Naive thymus-derived CD4-positive, alpha-beta T cell (primary cell): ENCODE measurements around the gene CDK5R2. TPM values are rescaled to one million over a fixed set of nuclear protein-coding genes. Genes with fewer than 3 reads are reported as not detected.

Experiments
- ATAC-seq: fragments of 150-1000 bp; cut with Tn5 transposase; 2 replicates; pipeline ENCODE4 v1.10.0; 2021; ENCODE audit warnings: mild to moderate bottlenecking, moderate library complexity
- CTCF ChIA-PET: fragments of 350-600 bp; sonication (Branson Sonifier 250); formaldehyde crosslinking; loops from one replicate; lab custom pipeline; 2021; ENCODE audit warnings: antibody characterized with exemption; lab: Charles Lee
- POLR2A ChIA-PET: fragments of 350-600 bp; sonication (Branson Sonifier 250); formaldehyde crosslinking; loops from one replicate; lab custom pipeline; 2021; ENCODE audit warnings: antibody characterized with exemption, inconsistent platforms; lab: Charles Lee
- DNase-seq, 9 donors: peaks; one replicate each; pipeline versions ENCODE4 v3.0.0 to v3.0.0-alpha.2; 2020 to 2022; ENCODE audit warnings: mixed read lengths in 1 of 9
- H3K27ac ChIP-seq: one replicate; pipeline ENCODE4 v1.7.0; 2013; ENCODE audit warnings: mild to moderate bottlenecking, low read depth, low read length, moderate library complexity
- H3K27me3 ChIP-seq, 2 donors: one replicate each; pipeline ENCODE4 v1.7.0; 2013; ENCODE audit warnings: low read length in 2 of 2, mild to moderate bottlenecking in 2 of 2, moderate library complexity in 2 of 2; ENCODE audit not compliant: control insufficient read depth in 2 of 2, insufficient read depth in 2 of 2
- H3K36me3 ChIP-seq, 3 experiments: 1 replicate in 2 of 3; 2 replicates in 1 of 3; pipeline ENCODE4 v1.7.0; 2013; ENCODE audit warnings: low read length in 3 of 3, mild to moderate bottlenecking in 3 of 3, moderate library complexity in 1 of 3; ENCODE audit not compliant: insufficient read depth in 3 of 3, control insufficient read depth in 2 of 3
- H3K4me1 ChIP-seq, 2 donors: one replicate each; pipeline ENCODE4 v1.7.0; 2013; ENCODE audit warnings: low read length in 2 of 2, mild to moderate bottlenecking in 2 of 2, moderate library complexity in 1 of 2; ENCODE audit not compliant: control insufficient read depth in 2 of 2, insufficient read depth in 2 of 2
- H3K4me3 ChIP-seq: 2 replicates; pipeline ENCODE4 v1.7.0; 2013; ENCODE audit warnings: mild to moderate bottlenecking, low read length
- H3K9me3 ChIP-seq, 3 experiments: 1 replicate in 2 of 3; 2 replicates in 1 of 3; pipeline ENCODE4 v1.7.0; 2013; ENCODE audit warnings: low read length in 3 of 3; ENCODE audit not compliant: control insufficient read depth in 2 of 3
- H3K27ac Mint-ChIP-seq, 9 donors: one replicate each; pipeline ENCODE4 v1.8.0; 2020 to 2022; ENCODE audit warnings: mixed read lengths in 9 of 9, mild to moderate bottlenecking in 8 of 9, moderate library complexity in 5 of 9, inconsistent platforms in 2 of 9
- H3K27me3 Mint-ChIP-seq, 5 donors: one replicate each; pipeline ENCODE4 v1.8.0; 2021 to 2022; ENCODE audit warnings: mixed read lengths in 5 of 5, mild to moderate bottlenecking in 1 of 5
- H3K36me3 Mint-ChIP-seq, 5 donors: one replicate each; pipeline ENCODE4 v1.8.0; 2020 to 2022; ENCODE audit warnings: mixed read lengths in 5 of 5, mild to moderate bottlenecking in 3 of 5, inconsistent platforms in 1 of 5
- H3K4me1 Mint-ChIP-seq, 7 donors: one replicate each; pipeline ENCODE4 v1.8.0; 2020 to 2022; ENCODE audit warnings: mixed read lengths in 7 of 7, mild to moderate bottlenecking in 3 of 7, inconsistent platforms in 1 of 7
- H3K4me3 Mint-ChIP-seq, 10 donors: one replicate each; pipeline ENCODE4 v1.8.0; 2020 to 2022; ENCODE audit warnings: mild to moderate bottlenecking in 10 of 10, mixed read lengths in 10 of 10, moderate library complexity in 6 of 10, inconsistent platforms in 2 of 10
- H3K9me3 Mint-ChIP-seq, 11 donors: one replicate each; pipeline ENCODE4 v1.8.0; 2020 to 2022; ENCODE audit warnings: mixed read lengths in 11 of 11, mild to moderate bottlenecking in 4 of 11, inconsistent platforms in 1 of 11, moderate library complexity in 1 of 11
- intact Hi-C, 2 donors: fragments of 100-400 bp; cut with micrococcal nuclease; formaldehyde crosslinking; loops; one replicate each; pipeline ENCODE4 v1.15.1; 2023
- polyA plus RNA-seq, 2 donors: library from polyadenylated mRNA; unstranded; fragments of 300-500 nt; fragmentation: Illumina TruSeq; gene quantifications; one replicate each; pipeline ENCODE4 v1.2.3, GENCODE V29; 2021
- total RNA-seq, 6 experiments: library from RNA in 5 of 6; stranded (reverse) in 5 of 6; gene quantifications; 1 replicate in 5 of 6; 2 replicates in 1 of 6; pipeline ENCODE4 v1.2.3 and lab custom pipeline; 2021 to 2026

Gene CDK5R2
- total and polyA plus RNA-seq, 7 experiments from 2014 or later, result not detected

DNA sequence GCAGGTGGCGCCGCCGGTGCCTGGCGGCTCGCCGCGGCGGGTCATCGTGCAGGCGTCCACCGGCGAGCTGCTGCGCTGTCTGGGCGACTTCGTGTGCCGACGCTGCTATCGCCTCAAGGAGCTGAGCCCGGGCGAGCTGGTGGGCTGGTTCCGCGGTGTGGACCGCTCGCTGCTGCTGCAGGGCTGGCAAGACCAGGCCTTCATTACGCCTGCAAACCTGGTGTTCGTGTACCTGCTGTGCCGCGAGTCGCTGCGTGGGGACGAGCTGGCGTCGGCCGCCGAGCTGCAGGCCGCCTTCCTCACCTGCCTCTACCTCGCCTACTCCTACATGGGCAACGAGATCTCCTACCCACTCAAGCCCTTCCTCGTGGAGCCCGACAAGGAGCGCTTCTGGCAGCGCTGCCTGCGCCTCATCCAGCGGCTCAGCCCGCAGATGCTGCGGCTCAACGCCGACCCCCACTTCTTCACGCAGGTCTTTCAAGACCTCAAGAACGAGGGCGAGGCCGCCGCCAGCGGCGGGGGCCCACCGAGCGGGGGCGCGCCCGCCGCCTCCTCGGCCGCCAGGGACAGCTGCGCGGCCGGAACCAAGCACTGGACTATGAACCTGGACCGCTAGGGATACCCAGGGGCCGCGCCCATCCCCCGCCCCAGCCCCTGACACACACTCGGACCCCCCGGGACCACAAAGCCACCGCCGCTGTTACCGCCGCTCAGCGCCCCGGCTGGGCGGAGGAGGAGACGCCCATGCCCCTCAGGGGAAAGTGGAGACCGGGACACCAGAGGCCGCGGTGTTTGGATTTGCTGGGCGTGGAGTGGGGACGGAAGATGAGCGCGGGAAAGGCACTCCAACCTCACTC is 1.1 kb downstream of the CDK5R2 start:
- peaks cover 6 to 26% (median 14%) of the 10 kb centered on the region in 7 donors for H3K4me1 Mint-ChIP-seq
- no peak for DNase-seq
- Histone ChIP-seq H3K27ac (no peak overlapping the region), H3K27me3 (peaks cover 17 to 37% of the 10 kb centered on the region in 2 donors), H3K4me1 (peaks cover 3 to 8% of the 10 kb centered on the region in 2 donors), H3K4me3 (no peak overlapping the region), H3K9me3 (no peaks in the 10 kb centered on the region), H3K36me3 (no peaks in the 10 kb centered on the region)
- intact Hi-C loops, result loop anchor here (5.0 kb wide), 2 partner anchors 83 to 347 kb away; partner anchors contain the start of gene PTPRN (in 1 of the 2)
- no peak for ATAC-seq
- CTCF ChIA-PET, result interaction anchor here (1.4 kb wide), 1 partner anchor 15 kb away, joined by 3 read pairs; no protein-coding TSS in a partner anchor
- peak overlapping the region in 9 of 10 donors; percentile 1 to 81 (median 59) for H3K4me3 Mint-ChIP-seq
- H3K9me3 Mint-ChIP-seq, result peaks cover 0 to 11% (median 5%) of the 10 kb centered on the region in 11 donors
- POLR2A ChIA-PET, result no interaction called here
- no peak overlapping the region for H3K27ac Mint-ChIP-seq
- peaks cover 0 to 10% (median 0%) of the 10 kb centered on the region in 5 donors for H3K36me3 Mint-ChIP-seq
- H3K27me3 Mint-ChIP-seq, result peaks cover 63 to 79% (median 69%) of the 10 kb centered on the region in 5 donors

DNA sequence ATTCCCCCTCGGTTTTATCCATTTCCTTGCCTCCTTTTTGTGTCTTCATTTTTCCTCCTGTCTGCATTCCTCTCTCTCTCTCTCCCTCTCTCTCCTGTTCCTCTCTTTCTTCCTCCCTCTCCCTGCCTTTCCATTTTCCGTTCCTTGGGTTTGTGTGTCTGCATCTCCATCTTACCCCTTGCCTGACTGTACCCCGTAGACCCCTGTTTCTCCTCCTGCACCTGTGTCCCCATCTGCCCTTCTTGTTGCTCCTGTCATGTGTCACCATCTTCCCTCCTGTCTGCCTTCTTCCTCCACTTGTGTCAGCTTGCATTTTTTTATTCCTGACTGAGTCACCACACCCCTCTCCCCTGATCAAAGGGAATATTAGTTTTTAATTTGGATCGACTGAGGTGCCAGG is 1.8 kb downstream of the CDK5R2 start:
- H3K4me3 ChIP-seq, result no peak overlapping the region
- ChIA-PET CTCF (interaction anchor here (1.4 kb wide), 1 partner anchor 15 kb away, joined by 3 read pairs; no protein-coding TSS in a partner anchor), POLR2A (no interaction called here)
- Mint-ChIP-seq H3K36me3 (peaks cover 0 to 10% (median 0%) of the 10 kb centered on the region in 5 donors), H3K4me3 (peak overlapping the region; percentile 8 to 81 (median 66)), H3K27me3 (peaks cover 67 to 77% (median 71%) of the 10 kb centered on the region in 5 donors), H3K9me3 (peaks cover 0 to 11% (median 5%) of the 10 kb centered on the region in 11 donors), H3K4me1 (peaks cover 6 to 26% (median 14%) of the 10 kb centered on the region in 7 donors), H3K27ac (peak overlapping the region in 1 of 9 donors; percentile 15)
- intact Hi-C loops, result loop anchor here (5.0 kb wide), 2 partner anchors 84 to 346 kb away; partner anchors contain the start of gene PTPRN (in 1 of the 2)
- H3K4me1 ChIP-seq, result peaks cover 3 to 8% of the 10 kb centered on the region in 2 donors
- H3K9me3 ChIP-seq, result no peaks in the 10 kb centered on the region
- H3K36me3 ChIP-seq, result no peaks in the 10 kb centered on the region
- DNase-seq (no peak), ATAC-seq (no peak)
- H3K27me3 ChIP-seq, result peaks cover 17 to 37% of the 10 kb centered on the region in 2 donors
- H3K27ac ChIP-seq, result no peak overlapping the region

DNA sequence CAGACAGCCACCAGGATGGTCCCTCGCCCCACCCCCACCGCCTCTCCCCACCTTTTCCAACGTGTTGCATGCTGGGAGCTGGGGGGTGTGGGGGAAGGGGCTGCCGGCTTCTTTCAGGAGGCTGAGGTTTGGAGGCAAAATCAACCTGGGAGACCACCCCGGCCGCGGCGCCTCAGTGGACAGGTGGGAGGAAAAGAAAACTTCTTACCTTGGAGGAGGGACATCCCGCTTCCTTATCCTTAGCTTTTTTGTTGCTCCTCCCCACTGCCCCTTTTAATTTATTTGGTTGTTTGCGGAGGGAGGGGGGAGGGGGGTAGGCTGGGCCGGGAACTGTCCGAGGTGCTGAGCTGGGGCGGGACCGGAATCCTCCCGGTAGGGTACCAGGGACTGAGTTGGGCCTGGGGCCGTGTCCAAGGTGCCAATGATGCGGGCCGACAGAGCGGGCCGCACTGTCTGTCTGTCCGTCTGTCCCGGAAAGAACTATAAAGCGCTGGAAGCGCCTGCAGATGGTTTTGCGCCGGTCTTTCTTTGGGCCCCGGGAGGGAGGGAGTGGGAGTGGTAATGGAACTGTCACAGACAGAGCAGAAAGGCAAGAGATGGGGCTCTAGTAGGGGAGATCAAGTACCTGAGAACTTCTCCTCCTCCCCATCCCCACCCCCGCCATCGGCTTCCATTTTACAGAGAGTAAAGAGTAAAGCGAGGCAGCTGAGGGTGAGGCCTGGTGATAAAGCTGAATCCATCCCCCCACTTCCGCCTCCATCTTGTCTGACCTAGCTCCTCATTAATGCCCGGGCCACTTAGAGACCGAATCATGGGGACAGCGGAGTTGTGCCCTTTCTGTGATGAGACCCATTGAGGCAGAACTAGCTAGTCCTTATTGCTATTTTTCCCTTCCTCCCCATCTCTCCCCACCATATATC is 2.4 kb downstream of the CDK5R2 start:
- H3K36me3 ChIP-seq, result no peaks in the 10 kb centered on the region
- intact Hi-C loops, result loop anchor here (2.0 to 5.0 kb wide), 3 partner anchors 19 to 345 kb away; partner anchors contain the start of gene PTPRN (in 1 of the 2)
- ATAC-seq, result no peak
- Mint-ChIP-seq H3K4me3 (peak overlapping the region in 5 of 10 donors; percentile 35 to 81 (median 47)), H3K9me3 (peaks cover 0 to 11% (median 5%) of the 10 kb centered on the region in 11 donors), H3K36me3 (peaks cover 0 to 10% (median 0%) of the 10 kb centered on the region in 5 donors), H3K4me1 (peaks cover 6 to 26% (median 14%) of the 10 kb centered on the region in 7 donors), H3K27me3 (peaks cover 70 to 79% (median 72%) of the 10 kb centered on the region in 5 donors), H3K27ac (no peak overlapping the region)
- no peak overlapping the region for H3K4me3 ChIP-seq
- ChIA-PET CTCF (interaction anchor here (1.4 kb wide), 1 partner anchor 14 kb away, joined by 3 read pairs; no protein-coding TSS in a partner anchor), POLR2A (no interaction called here)
- H3K4me1 ChIP-seq, result peaks cover 3 to 8% of the 10 kb centered on the region in 2 donors
- H3K27me3 ChIP-seq, result peaks cover 17 to 37% of the 10 kb centered on the region in 2 donors
- H3K27ac ChIP-seq, result no peak overlapping the region
- DNase-seq, result peak in 1 of 9 donors; percentile 15
- H3K9me3 ChIP-seq, result no peaks in the 10 kb centered on the region

DNA sequence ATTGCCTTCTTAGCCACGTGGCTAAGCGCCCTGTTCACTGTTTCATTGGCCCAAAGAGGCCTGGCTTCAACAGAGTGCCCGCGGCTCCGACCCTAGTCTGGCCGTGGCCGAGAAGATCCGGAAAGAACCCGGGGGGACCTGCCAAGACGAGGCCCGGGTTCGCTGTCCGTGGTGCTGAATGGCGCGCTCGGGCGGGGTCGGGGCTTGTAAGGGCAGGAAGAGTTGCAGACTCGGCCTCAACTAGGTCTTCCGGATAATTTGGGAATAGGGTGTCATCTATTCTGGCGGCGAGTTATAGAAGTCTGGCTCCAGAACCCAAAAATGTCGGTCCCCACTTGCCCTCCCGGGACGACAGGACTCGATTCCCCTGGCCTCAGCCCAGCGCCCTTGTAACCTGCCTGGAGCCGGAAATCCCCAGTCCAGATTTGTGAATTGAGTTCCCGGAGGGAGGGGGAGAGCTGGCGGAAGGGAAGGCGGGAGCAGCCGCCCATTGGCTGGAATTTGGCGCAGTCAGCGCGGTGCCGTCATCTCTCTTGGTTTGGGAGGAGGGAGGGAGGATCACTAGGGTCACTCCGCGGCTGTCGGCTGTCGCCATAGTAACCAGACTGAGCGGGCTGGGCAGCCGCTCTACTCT is 3.5 kb downstream of the CDK5R2 start:
- Mint-ChIP-seq H3K36me3 (peaks cover 0 to 10% (median 0%) of the 10 kb centered on the region in 5 donors), H3K27ac (no peak overlapping the region), H3K27me3 (peaks cover 65 to 74% (median 69%) of the 10 kb centered on the region in 5 donors), H3K4me1 (peaks cover 6 to 26% (median 13%) of the 10 kb centered on the region in 7 donors), H3K9me3 (peaks cover 0 to 11% (median 5%) of the 10 kb centered on the region in 11 donors), H3K4me3 (peak overlapping the region in 1 of 10 donors; percentile 6)
- ChIA-PET POLR2A (no interaction called here), CTCF (interaction anchor here (0.7 kb wide), 1 partner anchor 87 kb away, joined by 3 read pairs; no protein-coding TSS in a partner anchor)
- intact Hi-C loops, result loop anchor here (2.0 to 5.0 kb wide), 3 partner anchors 18 to 344 kb away; partner anchors contain the start of gene PTPRN (in 1 of the 2)
- Histone ChIP-seq H3K4me1 (peaks cover 3 to 8% of the 10 kb centered on the region in 2 donors), H3K27me3 (peaks cover 17 to 37% of the 10 kb centered on the region in 2 donors), H3K27ac (no peak overlapping the region), H3K4me3 (no peak overlapping the region), H3K9me3 (no peaks in the 10 kb centered on the region), H3K36me3 (no peaks in the 10 kb centered on the region)
- DNase-seq (peak in 7 of 9 donors; percentile 46 to 71 (median 57)), ATAC-seq (no peak)

DNA sequence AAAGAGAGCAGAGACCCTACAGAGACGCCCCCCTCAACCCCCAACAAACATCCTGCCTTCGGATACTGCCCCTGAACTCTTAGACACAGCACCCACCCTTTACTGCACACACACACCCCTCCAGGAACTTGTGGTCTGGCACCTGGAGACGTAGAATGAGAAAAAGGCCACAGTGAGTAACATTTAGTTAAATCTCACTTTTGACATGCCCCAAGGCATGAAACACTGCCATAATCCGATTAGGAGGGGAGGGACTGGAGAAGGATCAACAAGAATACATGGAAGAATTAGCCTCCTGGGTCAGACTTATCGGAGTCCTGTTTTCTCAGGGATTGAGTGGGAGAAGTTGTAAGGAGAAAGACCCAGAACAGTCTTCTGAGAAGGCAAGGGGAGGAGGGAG is 4.1 kb downstream of the CDK5R2 start:
- Mint-ChIP-seq H3K9me3 (peaks cover 0 to 13% (median 5%) of the 10 kb centered on the region in 11 donors), H3K4me3 (no peak overlapping the region), H3K27me3 (peaks cover 63 to 73% (median 66%) of the 10 kb centered on the region in 5 donors), H3K27ac (no peak overlapping the region), H3K4me1 (peaks cover 6 to 24% (median 13%) of the 10 kb centered on the region in 7 donors), H3K36me3 (peaks cover 0 to 10% (median 0%) of the 10 kb centered on the region in 5 donors)
- DNase-seq, result no peak
- Histone ChIP-seq H3K27ac (no peak overlapping the region), H3K4me1 (peaks cover 3 to 8% of the 10 kb centered on the region in 2 donors), H3K27me3 (peaks cover 17 to 35% of the 10 kb centered on the region in 2 donors), H3K36me3 (no peaks in the 10 kb centered on the region), H3K9me3 (no peaks in the 10 kb centered on the region), H3K4me3 (no peak overlapping the region)
- CTCF ChIA-PET, result interaction anchor here (0.7 kb wide), 1 partner anchor 87 kb away, joined by 3 read pairs; no protein-coding TSS in a partner anchor
- POLR2A ChIA-PET, result no interaction called here
- intact Hi-C loops, result loop anchor here (2.0 to 5.0 kb wide), 3 partner anchors 17 to 344 kb away; partner anchors contain the start of gene PTPRN (in 1 of the 2)
- ATAC-seq, result no peak
